IPS-NIHi7 (cell line): Measurements from ENCODE around the gene SCG3.

Experiments
- DNase-seq: peaks from one replicate; pipeline ENCODE4 v3.0.0; 2012; ENCODE audit warnings: mixed read lengths; ENCODE audit errors: extremely low spot score

SCG3 gene

DNA sequence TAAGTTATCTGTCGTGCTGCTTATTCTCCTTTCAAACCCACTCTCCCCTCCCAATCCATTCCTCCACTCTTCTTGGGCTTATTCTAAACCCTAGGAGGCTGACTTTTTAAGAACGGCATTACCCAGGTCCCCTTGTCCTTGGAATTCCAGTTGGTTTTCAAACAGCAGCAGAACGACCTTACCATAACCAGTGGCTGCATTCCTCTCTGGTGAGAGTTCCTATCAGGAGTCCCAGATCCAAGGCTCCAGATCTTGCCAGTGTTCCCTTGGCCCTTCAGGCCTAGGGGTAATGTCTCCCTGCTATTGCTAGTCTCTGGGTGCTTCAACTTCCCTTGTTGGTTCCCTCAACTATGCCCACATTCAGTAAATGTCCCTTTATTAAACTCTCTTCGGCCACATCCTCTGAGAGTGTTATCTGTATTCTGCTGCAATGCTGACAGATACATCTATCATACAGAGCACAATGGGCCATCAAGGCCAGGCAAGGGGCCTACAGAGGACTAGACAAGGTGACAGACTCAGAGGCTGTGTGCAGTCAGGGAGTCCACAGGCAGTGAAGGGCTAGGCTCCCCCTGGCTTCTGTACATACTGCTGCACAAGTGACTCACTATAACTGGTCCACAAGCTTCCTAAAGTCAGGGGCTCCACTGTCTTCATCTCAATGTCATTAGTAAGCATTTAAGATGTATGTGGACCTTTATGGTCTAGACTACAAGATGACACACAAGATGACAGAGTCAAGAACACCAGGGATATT is 46.0 kb downstream of the SCG3 start:
- no peak for DNase-seq

GRCh38 chr15:51731549-51732267 is 50.4 kb downstream of the SCG3 start:
- no peak for DNase-seq

- no peak for DNase-seq
These were observed 51.3 kb downstream of the SCG3 start for GRCh38 chr15:51732646-51733045.

DNA sequence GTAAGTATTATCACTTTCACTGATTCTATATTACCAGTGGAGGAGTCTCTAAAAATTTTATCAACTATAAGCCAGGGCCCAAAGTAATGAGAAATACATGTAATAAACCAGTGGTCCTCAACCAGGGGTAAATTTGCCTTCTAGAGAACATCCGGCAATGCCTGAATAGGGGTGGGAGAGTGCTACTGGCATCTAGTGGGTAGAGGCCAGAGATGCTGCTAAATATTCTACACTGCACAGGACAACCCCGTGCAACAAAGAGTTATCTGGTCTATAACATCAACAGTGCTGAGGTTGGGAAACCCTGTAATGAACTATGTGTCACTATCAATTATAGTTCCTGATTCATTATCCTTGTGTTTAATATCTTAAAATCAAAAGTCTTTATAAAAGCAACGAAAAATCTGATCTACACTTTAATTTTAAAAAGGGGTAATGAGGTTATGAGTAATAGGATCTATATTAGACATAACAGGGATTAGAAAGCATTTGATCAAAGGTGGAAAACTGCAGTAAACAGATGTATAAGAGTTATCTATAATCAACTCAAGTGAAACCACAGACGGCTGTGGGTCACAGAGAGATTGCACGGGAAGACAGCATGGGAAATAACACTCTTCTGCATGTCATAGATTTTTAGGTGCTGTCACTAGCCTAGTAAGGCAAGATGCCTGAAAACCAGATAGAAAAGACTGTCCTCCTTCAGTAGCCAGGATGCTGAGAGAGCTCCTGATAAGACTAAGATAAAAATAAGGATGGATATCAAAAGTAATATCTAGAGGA is 54.1 kb downstream of the SCG3 start:
- DNase-seq = no peak

GRCh38 chr15:51736069-51736468 is 54.8 kb downstream of the SCG3 start:
- DNase-seq = no peak

- peak; percentile 50 for DNase-seq
These were observed 55.6 kb downstream of the SCG3 start for GRCh38 chr15:51736751-51737521.

GRCh38 chr15:51737522-51738305 is 56.4 kb downstream of the SCG3 start, which contains the start of gene LYSMD2:
Gene LYSMD2, minus strand, starts transcription at chr15:51737655. Its CDS starts 33 bp downstream, at chr15:51737622.
- DNase-seq = peak; percentile 69

GRCh38 chr15:51738553-51738952 is 57.2 kb downstream of the SCG3 start:
- no peak for DNase-seq

GRCh38 chr15:51739061-51739712 is 57.9 kb downstream of the SCG3 start:
- DNase-seq = no peak

DNA sequence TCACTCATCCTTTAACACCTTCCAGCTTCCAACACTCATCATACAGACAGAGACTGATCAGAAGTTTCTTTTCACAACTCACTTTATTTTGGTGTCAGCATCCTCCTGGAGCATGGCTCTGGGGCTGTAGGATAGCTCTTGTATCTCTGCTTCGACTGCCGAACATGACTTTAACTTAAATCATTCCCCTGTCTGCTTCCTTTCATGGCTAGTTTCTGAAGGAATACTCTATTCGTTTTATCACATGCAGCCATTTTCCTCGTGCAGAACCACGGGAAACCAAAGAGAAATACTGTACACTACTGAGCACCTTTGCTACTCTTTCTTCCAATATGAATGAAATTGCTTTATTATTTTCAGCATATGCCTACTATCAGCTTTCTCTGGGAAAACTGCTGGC is 68.0 kb downstream of the SCG3 start:
- no peak for DNase-seq

DNA sequence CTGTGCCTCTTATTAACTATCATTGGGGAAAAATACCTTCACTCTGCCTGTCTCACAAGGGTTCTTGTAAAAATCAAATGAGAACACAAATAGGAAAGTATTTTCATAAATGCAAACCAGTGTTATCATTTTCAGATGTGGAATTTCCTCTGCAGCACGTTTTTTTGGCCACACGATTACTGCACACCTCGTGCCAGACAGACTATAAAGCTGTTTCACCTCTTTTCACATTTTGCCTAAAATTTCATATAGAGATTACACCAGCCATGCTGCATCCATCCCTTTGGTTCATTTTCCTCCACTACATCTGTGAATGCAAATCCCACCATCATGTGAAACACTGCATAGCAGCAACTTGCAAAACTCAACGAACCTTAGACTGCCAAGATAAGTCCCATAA is 68.9 kb downstream of the SCG3 start:
- DNase-seq = no peak

- DNase-seq = peak; percentile 79
These were observed 69.7 kb downstream of the SCG3 start, which contains the start of gene TMOD2 for GRCh38 chr15:51750792-51751696. Gene TMOD2, plus strand, starts transcription at chr15:51751597. Its CDS starts 14,845 bp downstream, at chr15:51766442.

- peak; percentile 48 for DNase-seq
These were observed 70.7 kb downstream of the SCG3 start for GRCh38 chr15:51751697-51752683.

- no peak for DNase-seq
These were observed 71.6 kb downstream of the SCG3 start for GRCh38 chr15:51752888-51753287.

DNA sequence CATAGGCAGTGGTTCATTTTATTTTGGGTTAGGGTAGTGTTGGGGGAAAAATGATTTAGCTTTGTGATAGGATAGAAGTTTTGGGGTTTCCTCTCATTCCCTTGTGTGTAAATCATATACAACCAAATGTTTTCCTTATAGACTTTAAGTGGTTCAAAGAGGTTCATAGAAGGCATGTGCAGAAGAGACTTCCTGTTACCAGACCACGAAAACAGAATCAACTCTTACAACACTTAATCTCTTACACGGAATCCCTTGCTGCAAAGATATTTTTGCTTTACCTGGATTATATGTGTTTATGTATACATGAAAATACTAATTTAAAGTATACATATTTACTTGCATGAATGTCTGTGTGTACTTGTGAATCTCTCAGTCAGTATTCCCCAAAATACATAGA is 73.0 kb downstream of the SCG3 start:
- DNase-seq = no peak

- DNase-seq = no peak
These were observed 74.5 kb downstream of the SCG3 start for GRCh38 chr15:51755790-51756189.

DNA sequence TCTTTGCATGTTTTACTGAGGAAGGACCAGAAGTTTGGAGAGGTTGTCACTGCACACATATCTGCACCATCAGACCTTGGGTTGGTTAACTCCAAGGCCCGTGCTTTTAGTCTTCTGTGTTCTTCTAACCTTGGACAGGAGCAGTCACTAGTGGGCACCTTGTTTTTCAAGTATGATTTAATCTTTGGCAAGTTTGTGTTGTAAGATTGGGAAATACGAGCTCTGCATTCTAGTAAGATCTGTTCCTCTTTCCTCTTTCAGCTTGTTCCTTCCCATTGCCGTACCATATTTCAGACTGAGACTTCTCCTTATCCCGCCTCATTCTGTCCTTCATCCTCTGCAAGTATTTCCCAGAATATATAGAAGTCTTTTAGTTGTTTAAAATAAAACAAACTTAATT is 75.2 kb downstream of the SCG3 start:
- DNase-seq = no peak

DNA sequence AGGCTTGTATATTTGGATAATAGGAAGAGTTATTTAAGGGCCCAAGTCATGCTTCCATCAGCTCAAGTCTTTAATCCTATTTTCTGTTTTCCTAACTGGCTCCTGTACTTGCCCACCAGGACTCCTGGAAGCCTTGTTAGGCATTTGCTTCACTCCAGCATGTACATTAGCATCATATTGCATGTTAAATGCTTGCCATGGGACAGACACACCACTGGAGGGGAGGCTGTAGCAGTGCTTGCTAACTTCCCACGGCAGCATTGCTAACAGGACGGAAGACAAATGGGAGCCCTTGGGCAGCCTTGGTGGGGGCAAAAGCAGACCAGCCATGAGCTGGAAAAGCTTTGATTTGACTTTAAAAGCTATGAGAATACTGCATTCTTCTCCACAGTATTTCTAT is 76.1 kb downstream of the SCG3 start:
- DNase-seq = no peak
